K562 (cell line): Measurements from ENCODE around the gene NKAIN1. TPM values are rescaled to one million over a fixed set of nuclear protein-coding genes. Genes with fewer than 3 reads are reported as not detected.

Experiments used
- CREB1 ChIP-seq, 2 experiments: sonication (generic) in 1 of 2; formaldehyde crosslinking in 1 of 2; IDR thresholded peaks; 2 replicates each; pipeline versions ENCODE4 v1.6.1 to v1.8.0; 2012 to 2022; ENCODE audit warnings: inconsistent platforms in 1 of 2, mild to moderate bottlenecking in 1 of 2, missing genetic modification reagents in 1 of 2, moderate library complexity in 1 of 2
- CREB3 ChIP-seq: fragments of 450-650 bp; conservative IDR thresholded peaks from 2 replicates; pipeline ENCODE4 v1.6.1; 2016; ENCODE audit warnings: missing genetic modification characterization, low read depth, mild to moderate bottlenecking, missing compliant biosample characterization, moderate library complexity
- FUS ChIP-seq: fragments of 200-400 bp; formaldehyde crosslinking; optimal IDR thresholded peaks from 2 replicates; pipeline ENCODE3; 2017; ENCODE audit warnings: low read depth, low read length
- HNRNPLL ChIP-seq: fragments of 200-400 bp; formaldehyde crosslinking; IDR thresholded peaks from 2 replicates; pipeline ENCODE4 v1.6.1; 2017; ENCODE audit warnings: low read length, low read depth, mild to moderate bottlenecking; ENCODE audit not compliant: poor library complexity, severe bottlenecking
- MCM7 ChIP-seq, 2 experiments: fragments of 450-650 bp; IDR thresholded peaks; 2 replicates each; pipeline ENCODE4 v1.6.1; 2016 to 2018
- NELFE ChIP-seq: IDR thresholded peaks from 2 replicates; pipeline ENCODE4 v1.6.1; 2011; ENCODE audit warnings: mild to moderate bottlenecking; ENCODE audit not compliant: insufficient read depth, insufficient read length
- RFX1 ChIP-seq: fragments of 450-650 bp; IDR thresholded peaks from 2 replicates; pipeline ENCODE4 v1.6.1; 2016; ENCODE audit warnings: mild to moderate bottlenecking, moderate library complexity
- SAFB ChIP-seq: fragments of 200-400 bp; formaldehyde crosslinking; IDR thresholded peaks from 2 replicates; pipeline ENCODE4 v1.6.1; 2017; ENCODE audit warnings: low read depth, low read length, borderline replicate concordance
- ZBTB34 ChIP-seq: fragments of 250-450 bp; sonication (Bioruptor Pico); IDR thresholded peaks from 2 replicates; pipeline ENCODE4 v1.8.0; 2021; ENCODE audit warnings: mild to moderate bottlenecking, moderate library complexity
- ZBTB40 ChIP-seq, 2 experiments: fragments of 450-650 bp in 1 of 2; sonication (generic) in 1 of 2; formaldehyde crosslinking in 1 of 2; IDR thresholded peaks; 2 replicates each; pipeline versions ENCODE4 v1.7.1 to v1.9.0; 2016 to 2022; ENCODE audit warnings: inconsistent platforms in 1 of 2, mild to moderate bottlenecking in 1 of 2, missing genetic modification reagents in 1 of 2
- ZNF444 ChIP-seq: fragments of 250-450 bp; sonication (Bioruptor Pico); IDR thresholded peaks from 2 replicates; pipeline ENCODE4 v1.4.0; 2020; ENCODE audit warnings: mild to moderate bottlenecking, moderate library complexity
- ZNF668 ChIP-seq: fragments of 250-450 bp; sonication (Bioruptor Pico); IDR thresholded peaks from 2 replicates; pipeline ENCODE4 v1.8.0; 2022; ENCODE audit warnings: mild to moderate bottlenecking, inconsistent platforms
- ZNF740 ChIP-seq, 3 experiments: fragments of 200-800 bp in 1 of 3; sonication (Bioruptor generic) in 1 of 3; sonication (generic) in 1 of 3; formaldehyde crosslinking in 1 of 3; IDR thresholded peaks; 2 replicates each; pipeline versions ENCODE4 v1.6.1 to v1.8.0; 2016 to 2022; ENCODE audit warnings: mild to moderate bottlenecking in 2 of 3, missing compliant biosample characterization in 2 of 3, missing genetic modification characterization in 2 of 3, missing genetic modification reagents in 1 of 3
- polyA plus RNA-seq, 8 experiments: library from polyadenylated mRNA; depleted of rRNA in 4 of 8; stranded (reverse) in 5 of 8; unstranded in 3 of 8; fragments of >200 nt; fragmentation: Nextera tagmentation in 2 of 8; fragmentation: Illumina TruSeq in 1 of 8; extraction: Ambion mirVana in 2 of 8; extraction: Trizol in 1 of 8; gene quantifications; 2 replicates each; pipeline versions ENCODE4 v1.2.1 to v1.2.3, GENCODE V29; 2011 to 2014; ENCODE audit warnings: inconsistent platforms in 1 of 8, missing spikeins in 1 of 8
- total RNA-seq, 7 experiments: library from RNA; depleted of rRNA in 6 of 7; stranded (reverse); fragments of >200 nt in 6 of 7; fragmentation: Illumina TruSeq in 2 of 7; extraction: Trizol in 2 of 7; gene quantifications; 2 replicates each; pipeline versions ENCODE4 v1.2.1 to v1.2.3, GENCODE V29; 2011 to 2021; ENCODE audit warnings: low replicate concordance in 1 of 7

NKAIN1 gene
- total and polyA plus RNA-seq, 9 of the 15 experiments (the other 6 are each of a cell fraction or from before 2014, with no cell fraction given) = 0.03 to 0.22 (median 0.04) TPM; not detected in 3

DNA sequence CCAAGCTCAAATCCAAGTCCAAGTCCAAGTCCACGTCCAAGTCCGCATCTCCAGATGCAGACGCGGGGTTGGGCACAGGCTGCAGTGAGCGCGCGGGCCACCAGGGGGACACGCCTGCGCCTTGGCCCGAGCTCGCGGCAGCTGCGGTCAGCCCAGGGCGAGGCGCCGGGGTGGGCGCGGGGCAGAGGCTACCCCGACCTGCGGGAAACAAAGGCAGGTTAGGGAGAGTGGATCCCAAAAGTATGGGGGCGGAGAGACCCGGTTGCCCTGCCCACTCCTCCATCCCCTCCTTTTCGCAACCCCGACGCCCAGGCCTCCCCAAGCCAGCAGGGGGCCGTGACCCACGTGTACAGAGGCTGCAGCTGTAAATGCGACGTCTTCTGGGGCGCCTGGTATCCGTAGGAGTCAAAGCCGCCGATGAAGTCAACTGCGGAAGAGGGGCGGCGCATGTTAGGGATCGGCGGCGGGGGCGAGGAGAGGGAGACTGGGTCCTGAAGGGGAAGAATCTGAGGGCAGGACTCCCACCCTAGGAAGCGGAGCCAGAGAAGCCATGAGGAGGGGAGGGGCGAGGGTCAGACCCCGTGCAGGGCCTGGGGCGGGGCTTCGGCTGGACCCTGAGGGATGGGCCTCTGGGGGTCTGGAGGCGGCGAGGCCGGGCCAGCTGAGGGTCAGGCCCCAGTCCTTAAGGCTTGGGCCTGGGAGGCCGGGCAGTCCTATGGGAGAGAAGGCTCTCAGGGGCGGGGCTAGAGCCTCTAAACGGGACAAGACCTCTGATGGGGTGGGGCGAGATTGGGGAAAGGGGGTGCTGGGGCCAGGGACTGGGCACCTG lies 58.0 kb downstream of the NKAIN1 start (continued):
- TF ChIP-seq ZBTB40 (IDR thresholded peaks at IDR 0.05) (no peak), ZBTB40 (CRISPR knock-in tag; IDR thresholded peaks at IDR 0.05) (no peak), NELFE (no peak), CREB3 (tag) (peak; percentile 43; the same call in 1 of the 2 replicates), MCM7 (IDR thresholded peaks at IDR 0.05) (no peak), SAFB (no peak), CREB1 (IDR thresholded peaks at IDR 0.05) (peak; percentile 67), CREB1 (CRISPR knock-in tag; IDR thresholded peaks at IDR 0.05) (peak; percentile 70; the same call in 1 of the 2 replicates), ZBTB34 (CRISPR knock-in tag) (no peak), FUS (no peak), ZNF740 (CRISPR knock-in tag; IDR thresholded peaks at IDR 0.05) (peak; percentile 58), ZNF740 (tag; IDR thresholded peaks at IDR 0.05) (no peak), RFX1 (no peak), HNRNPLL (no peak), ZNF444 (CRISPR knock-in tag) (no peak), ZNF668 (CRISPR knock-in tag) (no peak)
